IMR-90 (cell line): Measurements from ENCODE around the gene CCKAR. TPM values are rescaled to one million over a fixed set of nuclear protein-coding genes. Genes with fewer than 3 reads are reported as not detected.

Experiments used
- ATAC-seq: fragments of 200-7000 bp; cut with Tn5 transposase; 2 replicates; pipeline ENCODE4 v1.9.1; 2020; ENCODE audit warnings: low read depth, mild to moderate bottlenecking, moderate library complexity
- BruUV-seq: library from RNA; stranded (reverse); fragments of 400-500 nt; replicated peaks from 2 replicates; lab custom pipeline; 2021; lab: Mats Ljungman, UMichigan
- CTCF ChIA-PET: fragments of 300-600 bp; formaldehyde crosslinking; extraction: SDS; loops from one replicate; lab custom pipeline; 2021; ENCODE audit warnings: antibody characterized with exemption; lab: Yijun Ruan, JAX
- POLR2A ChIA-PET: fragments of 300-600 bp; sonication (Branson Sonifier 250); formaldehyde crosslinking; loops from one replicate; lab custom pipeline; 2022; ENCODE audit warnings: antibody characterized with exemption; ENCODE audit not compliant: unreplicated experiment; lab: Charles Lee
- DNase-seq: peaks from one replicate; pipeline ENCODE4 v3.0.0; 2013
- H2AFZ ChIP-seq: replicated peaks from 2 replicates; pipeline ENCODE3; 2013; ENCODE audit warnings: low read length, mild to moderate bottlenecking; ENCODE audit not compliant: poor library complexity
- H2AK5ac ChIP-seq: 2 replicates; pipeline ENCODE4 v1.6.1; 2013; ENCODE audit warnings: low read depth, low read length, inconsistent platforms
- H2AK9ac ChIP-seq: replicated peaks from 2 replicates; pipeline ENCODE3; 2013; ENCODE audit warnings: mild to moderate bottlenecking, low read depth, low read length, moderate library complexity; ENCODE audit not compliant: poor library complexity
- H2BK120ac ChIP-seq: 2 replicates; pipeline ENCODE4 v1.6.1; 2013; ENCODE audit warnings: low read depth, low read length, inconsistent platforms
- H2BK15ac ChIP-seq: 3 replicates; pipeline ENCODE4 v1.6.1; 2013; ENCODE audit warnings: low read depth, low read length, inconsistent platforms
- H2BK20ac ChIP-seq: 2 replicates; pipeline ENCODE4 v1.6.1; 2013; ENCODE audit warnings: low read depth, mild to moderate bottlenecking, inconsistent platforms, low read length, moderate library complexity
- H2BK5ac ChIP-seq: 2 replicates; pipeline ENCODE4 v1.6.1; 2013; ENCODE audit warnings: mild to moderate bottlenecking, low read depth, low read length, inconsistent platforms; ENCODE audit not compliant: poor library complexity, severe bottlenecking
- H3K14ac ChIP-seq: replicated peaks from 2 replicates; pipeline ENCODE4 v1.6.1; 2013; ENCODE audit warnings: low read depth, low read length, inconsistent platforms
- H3K18ac ChIP-seq: 2 replicates; pipeline ENCODE4 v1.6.1; 2013; ENCODE audit warnings: low read depth, low read length, control low read depth
- H3K23ac ChIP-seq: 2 replicates; pipeline ENCODE4 v1.6.1; 2013; ENCODE audit warnings: low read depth, low read length, inconsistent platforms
- H3K27ac ChIP-seq: 2 replicates; pipeline ENCODE4 v1.5.1; 2013; ENCODE audit warnings: mild to moderate bottlenecking, control low read depth, low read length; ENCODE audit not compliant: insufficient read depth
- H3K27me3 ChIP-seq: 2 replicates; pipeline ENCODE4 v1.6.1; 2013; ENCODE audit warnings: low read length; ENCODE audit not compliant: control insufficient read depth, insufficient read depth
- H3K36me3 ChIP-seq: 2 replicates; pipeline ENCODE4 v1.6.1; 2013; ENCODE audit warnings: low read length, mixed read lengths; ENCODE audit not compliant: control insufficient read depth, insufficient read depth
- H3K4ac ChIP-seq: 2 replicates; pipeline ENCODE4 v1.6.1; 2013; ENCODE audit warnings: low read depth, low read length, inconsistent platforms
- H3K4me1 ChIP-seq: 2 replicates; pipeline ENCODE4 v1.6.1; 2013; ENCODE audit warnings: low read length, mixed read lengths; ENCODE audit not compliant: control insufficient read depth, insufficient read depth
- H3K4me2 ChIP-seq: 2 replicates; pipeline ENCODE4 v1.6.1; 2013; ENCODE audit warnings: low read depth, mild to moderate bottlenecking, control low read depth, low read length, moderate library complexity
- H3K4me3 ChIP-seq: 2 replicates; pipeline ENCODE4 v1.5.1; 2013; ENCODE audit warnings: low read depth, mild to moderate bottlenecking, control low read depth, low read length, moderate library complexity; ENCODE audit not compliant: insufficient read depth
- H3K56ac ChIP-seq: 2 replicates; pipeline ENCODE4 v1.6.1; 2013; ENCODE audit warnings: low read length, inconsistent platforms; ENCODE audit not compliant: insufficient read depth; ENCODE audit errors: extremely low read depth
- H3K79me1 ChIP-seq, 2 experiments: 2 replicates each; pipeline ENCODE4 v1.6.1; 2013; ENCODE audit warnings: low read length in 2 of 2, inconsistent platforms in 1 of 2, low read depth in 1 of 2
- H3K9ac ChIP-seq: 2 replicates; pipeline ENCODE4 v1.6.1; 2013; ENCODE audit warnings: low read depth, low read length, control low read depth
- H3K9me1 ChIP-seq: 2 replicates; pipeline ENCODE4 v1.6.1; 2013; ENCODE audit warnings: low read length, inconsistent platforms; ENCODE audit not compliant: insufficient read depth
- H3K9me3 ChIP-seq: 2 replicates; pipeline ENCODE4 v1.6.1; 2013; ENCODE audit warnings: low read length; ENCODE audit not compliant: control insufficient read depth, insufficient read depth
- H4K20me1 ChIP-seq: 2 replicates; pipeline ENCODE4 v1.6.1; 2013; ENCODE audit warnings: low read length, inconsistent platforms; ENCODE audit not compliant: insufficient read depth
- H4K5ac ChIP-seq: 2 replicates; pipeline ENCODE4 v1.6.1; 2013; ENCODE audit warnings: mild to moderate bottlenecking, low read depth, low read length, control low read depth
- H4K8ac ChIP-seq, 2 experiments: 2 replicates each; pipeline ENCODE4 v1.6.1; 2013; ENCODE audit warnings: low read depth in 2 of 2, low read length in 2 of 2, control low read depth in 1 of 2, inconsistent platforms in 1 of 2
- H4K91ac ChIP-seq: 2 replicates; pipeline ENCODE4 v1.6.1; 2013; ENCODE audit warnings: low read depth, low read length, inconsistent platforms; ENCODE audit not compliant: insufficient read depth
- BHLHE40 ChIP-seq: fragments of 150-350 bp; IDR thresholded peaks from 2 replicates; pipeline ENCODE4 v1.6.1; 2016; ENCODE audit warnings: mild to moderate bottlenecking, low read depth, low read length
- CHD1 ChIP-seq: IDR thresholded peaks from 2 replicates; pipeline ENCODE4 v1.6.1; 2012; ENCODE audit warnings: low read depth, low read length, improper control_type of control experiment
- CTCF ChIP-seq: conservative IDR thresholded peaks from 2 replicates; pipeline ENCODE4 v1.5.1; 2012; ENCODE audit warnings: mild to moderate bottlenecking, low read depth, low read length, improper control_type of control experiment
- ELK1 ChIP-seq: fragments of 150-350 bp; IDR thresholded peaks from 2 replicates; pipeline ENCODE4 v1.6.1; 2016; ENCODE audit warnings: low read depth, mild to moderate bottlenecking, low read length, moderate library complexity, borderline replicate concordance
- FOS ChIP-seq: fragments of 150-350 bp; IDR thresholded peaks from 2 replicates; pipeline ENCODE4 v1.6.1; 2016; ENCODE audit warnings: low read depth, low read length
- MAFK ChIP-seq: IDR thresholded peaks from 2 replicates; pipeline ENCODE4 v1.6.1; 2012; ENCODE audit warnings: low read depth, low read length, improper control_type of control experiment
- MAZ ChIP-seq: IDR thresholded peaks from 2 replicates; pipeline ENCODE4 v1.6.1; 2012; ENCODE audit warnings: low read depth, mild to moderate bottlenecking, low read length, improper control_type of control experiment, moderate library complexity, borderline replicate concordance
- NFE2L2 ChIP-seq: fragments of 150-350 bp; IDR thresholded peaks from 2 replicates; pipeline ENCODE4 v1.6.1; 2016; ENCODE audit warnings: low read depth, mild to moderate bottlenecking, low read length
- POLR2A ChIP-seq: IDR thresholded peaks from 2 replicates; pipeline ENCODE4 v1.6.1; 2012; ENCODE audit warnings: mild to moderate bottlenecking, low read depth, low read length
- RAD21 ChIP-seq: IDR thresholded peaks from 2 replicates; pipeline ENCODE4 v1.6.1; 2012; ENCODE audit warnings: low read length, improper control_type of control experiment
- RCOR1 ChIP-seq: IDR thresholded peaks from 2 replicates; pipeline ENCODE4 v1.6.1; 2012; ENCODE audit warnings: mild to moderate bottlenecking, low read length, improper control_type of control experiment; ENCODE audit not compliant: insufficient replicate concordance
- RFX5 ChIP-seq: IDR thresholded peaks from 2 replicates; pipeline ENCODE4 v1.8.0; 2012; ENCODE audit warnings: low read depth, mild to moderate bottlenecking, low read length, moderate library complexity
- SMC3 ChIP-seq: fragments of 150-350 bp; IDR thresholded peaks from 2 replicates; pipeline ENCODE4 v1.6.1; 2016; ENCODE audit warnings: low read depth, mild to moderate bottlenecking, antibody characterized with exemption, low read length, moderate library complexity
- USF2 ChIP-seq: fragments of 150-350 bp; IDR thresholded peaks from 2 replicates; pipeline ENCODE4 v1.6.1; 2017; ENCODE audit warnings: mild to moderate bottlenecking, antibody characterized with exemption, low read length, low read depth
- WGBS, 2 experiments: methylation state at CpG; one replicate each; pipeline versions ENCODE4 v1.1.5 to v1.1.7; 2013; ENCODE audit warnings: missing lambda C conversion rate in 2 of 2; ENCODE audit not compliant: insufficient read length in 1 of 2; ENCODE audit errors: extremely low coverage in 2 of 2; 5-methylcytosine and 5-hydroxymethylcytosine counted together
- dilution Hi-C: fragments of 300-500 bp; cut with HindIII; formaldehyde crosslinking; loops from one replicate; pipeline ENCODE4 v1.14.3; 2018; ENCODE audit warnings: low sequenced_read_pairs; ENCODE audit not compliant: unreplicated experiment
- in situ Hi-C: fragments of 300-500 bp; cut with MboI; formaldehyde crosslinking; loops from 3 replicates; pipeline ENCODE4 v1.14.3; 2019; ENCODE audit warnings: low sequenced_read_pairs, inconsistent platforms, mixed read lengths
- intact Hi-C: fragments of 100-400 bp; cut with micrococcal nuclease; formaldehyde crosslinking; loops from 2 replicates; pipeline ENCODE4 v1.10.0; 2022
- polyA plus RNA-seq, 3 experiments: library from polyadenylated mRNA; depleted of rRNA; stranded (reverse); fragments of >200 nt; gene quantifications; 2 replicates each; pipeline ENCODE4 v1.2.3, GENCODE V29; 2012; ENCODE audit warnings: low replicate concordance in 1 of 3
- total RNA-seq: library from RNA; depleted of rRNA; stranded (reverse); fragments of >200 nt; gene quantifications from 2 replicates; pipeline ENCODE4 v1.2.3, GENCODE V29; 2012

Gene CCKAR
- total and polyA plus RNA-seq, 2 of the 4 experiments (the other 2 are of a cell fraction): not detected

GRCh38 chr4:26459054-26459755 is 31.1 kb downstream of the CCKAR start:
- Histone ChIP-seq H3K27ac (peak overlapping the region; percentile 82; the same call in 1 of the 2 replicates), H4K20me1 (no peaks in the 10 kb centered on the region; the same call in 1 of the 2 replicates), H3K4ac (peak overlapping the region; percentile 47), H2BK5ac (peak overlapping the region; percentile 93), H2AFZ (no peak overlapping the region), H3K4me2 (peak overlapping the region; percentile 76), H3K36me3 (no peaks in the 10 kb centered on the region), H2BK15ac (peak overlapping the region; percentile 53; the same call in 2 of the 3 replicates), H3K9me1 (peaks cover 12% of the 10 kb centered on the region), H3K14ac (peak overlapping the region; percentile 51), H2AK5ac (peak overlapping the region; percentile 78), H3K4me1 (peaks cover 22% of the 10 kb centered on the region), H2BK20ac (peak overlapping the region; percentile 81), H3K9me3 (peaks cover 10% of the 10 kb centered on the region), H3K56ac (peak overlapping the region; percentile 73), H4K8ac (peak overlapping the region in 1 of 2 experiments; percentile 85; a peak in 2 of 4 replicates), H3K18ac (peak overlapping the region; percentile 78), H3K9ac (peak overlapping the region; percentile 19; the same call in 1 of the 2 replicates), H3K27me3 (no peaks in the 10 kb centered on the region), H4K91ac (peak overlapping the region; percentile 45), H2BK120ac (peak overlapping the region; percentile 88), H3K79me1 (no peaks in the 10 kb centered on the region), H4K5ac (peak overlapping the region; percentile 65), H3K4me3 (no peak overlapping the region), H3K23ac (peak overlapping the region; percentile 49; the same call in 1 of the 2 replicates), H2AK9ac (no peak overlapping the region)
- in situ Hi-C loops: loop anchor here (10.0 to 25.0 kb wide), 2 partner anchors 266 to 553 kb away; no protein-coding TSS in a partner anchor
- dilution Hi-C loops: no loop called here
- ATAC-seq (peak; percentile 53), DNase-seq (peak; percentile 86)
- no TSS peak for BruUV-seq
- ChIA-PET CTCF (interaction anchor here (0.6 to 1.8 kb wide), 7 partner anchors 28 to 538 kb away, joined by 3 to 12 read pairs (median 7); no protein-coding TSS in a partner anchor), POLR2A (no interaction called here)
- WGBS, 2 experiments: 60% methylated on average over 3 of the region's 19 CpGs; no CpG with 5 or more reads in 1 of the 2 experiments
- intact Hi-C loops: loop anchor here (1.0 to 2.0 kb wide), 4 partner anchors 126 to 551 kb away; partner anchors contain the start of genes STIM2 and TBC1D19
- TF ChIP-seq MAFK (no peak), SMC3 (peak; percentile 75), NFE2L2 (no peak), USF2 (no peak), MAZ (no peak), RFX5 (no peak), FOS (no peak), CTCF (peak; percentile 65), ELK1 (no peak), CHD1 (no peak), POLR2A (no peak), BHLHE40 (no peak), RAD21 (peak; percentile 73), RCOR1 (no peak)
